H1 (cell line): ENCODE data around the gene TMPRSS2. TPM values are rescaled to one million over a fixed set of nuclear protein-coding genes. Genes with fewer than 3 reads are reported as not detected.

Experiments
- CTCF ChIA-PET: fragments of 300-600 bp; sonication (Branson Sonifier 250); formaldehyde crosslinking; loops from one replicate; lab custom pipeline; 2021; ENCODE audit not compliant: partially characterized antibody; lab: Charles Lee
- POLR2A ChIA-PET: fragments of 300-600 bp; sonication (Branson Sonifier 250); formaldehyde crosslinking; loops from one replicate; lab custom pipeline; 2021; ENCODE audit warnings: inconsistent platforms; ENCODE audit not compliant: partially characterized antibody; lab: Charles Lee
- DNase-seq, 2 experiments: peaks; one replicate each; pipeline versions ENCODE4 v3.0.0 to v3.0.0-alpha.2; 2010 to 2022; ENCODE audit warnings: low spot score in 2 of 2, low read depth in 1 of 2, mixed read lengths in 1 of 2
- FAIRE-seq: peaks from 2 replicates; lab custom pipeline; 2011; peaks lifted over from hg19 to GRCh38; lab: Jason Lieb, UNC
- H2AFZ ChIP-seq: 2 replicates; pipeline ENCODE4 v1.8.1; 2012; ENCODE audit warnings: low read length, inconsistent platforms
- H2AK5ac ChIP-seq: 2 replicates; pipeline ENCODE4 v1.6.1; 2013; ENCODE audit warnings: low read depth, low read length
- H2BK120ac ChIP-seq: replicated peaks from 2 replicates; pipeline ENCODE3; 2013; ENCODE audit warnings: low read depth, low read length, inconsistent platforms
- H2BK12ac ChIP-seq: 2 replicates; pipeline ENCODE4 v1.6.1; 2013; ENCODE audit warnings: low read depth, low read length
- H2BK15ac ChIP-seq: 2 replicates; pipeline ENCODE4 v1.6.1; 2013; ENCODE audit warnings: low read length
- H2BK20ac ChIP-seq: 2 replicates; pipeline ENCODE4 v1.6.1; 2013; ENCODE audit warnings: low read length
- H2BK5ac ChIP-seq: 2 replicates; pipeline ENCODE4 v1.6.1; 2013; ENCODE audit warnings: low read depth, low read length
- H3K14ac ChIP-seq: 2 replicates; pipeline ENCODE4 v1.6.1; 2013; ENCODE audit warnings: inconsistent platforms; ENCODE audit not compliant: insufficient read length
- H3K18ac ChIP-seq: 2 replicates; pipeline ENCODE4 v1.6.1; 2013; ENCODE audit warnings: low read length; ENCODE audit errors: extremely low read depth
- H3K23ac ChIP-seq: 2 replicates; pipeline ENCODE4 v1.6.1; 2013; ENCODE audit warnings: inconsistent platforms; ENCODE audit not compliant: insufficient read length
- H3K23me2 ChIP-seq: 2 replicates; pipeline ENCODE4 v1.6.1; 2013; ENCODE audit warnings: low read depth, low read length
- H3K27ac ChIP-seq: 2 replicates; pipeline ENCODE4 v1.6.1; 2011; ENCODE audit warnings: low read depth, low read length, inconsistent platforms
- H3K27me3 ChIP-seq, 4 experiments: replicated peaks in 1 of 4; 1 replicate in 1 of 4; 2 replicates in 3 of 4; pipeline versions ENCODE4 v1.6.1 to v1.8.1; 2011 to 2013; ENCODE audit warnings: low read length in 3 of 4, mild to moderate bottlenecking in 3 of 4, inconsistent platforms in 2 of 4, mixed read lengths in 2 of 4, moderate library complexity in 1 of 4; ENCODE audit not compliant: control insufficient read depth in 3 of 4, insufficient read depth in 3 of 4; ENCODE audit errors: extremely low read depth in 1 of 4
- H3K36me3 ChIP-seq, 4 experiments: 2 replicates each; pipeline versions ENCODE4 v1.6.1 to v1.8.1; 2011 to 2013; ENCODE audit warnings: mild to moderate bottlenecking in 4 of 4, low read length in 3 of 4, moderate library complexity in 2 of 4, control low read depth in 1 of 4, inconsistent platforms in 1 of 4; ENCODE audit not compliant: insufficient read depth in 4 of 4, control insufficient read depth in 2 of 4
- H3K4ac ChIP-seq: replicated peaks from 2 replicates; pipeline ENCODE3; 2013; ENCODE audit warnings: low read length, low read depth, mixed read lengths, inconsistent platforms; ENCODE audit not compliant: insufficient read length
- H3K4me1 ChIP-seq, 4 experiments: replicated peaks in 1 of 4; 1 replicate in 1 of 4; 2 replicates in 3 of 4; pipeline versions ENCODE4 v1.6.1 to v1.8.1; 2011 to 2013; ENCODE audit warnings: low read length in 3 of 4, inconsistent platforms in 2 of 4, mixed read lengths in 1 of 4; ENCODE audit not compliant: insufficient read depth in 4 of 4, control insufficient read depth in 3 of 4
- H3K4me2 ChIP-seq, 2 experiments: 2 replicates each; pipeline versions ENCODE4 v1.6.1 to v1.8.1; 2011 to 2013; ENCODE audit warnings: low read depth in 2 of 2, low read length in 2 of 2, control low read depth in 1 of 2, inconsistent platforms in 1 of 2, mild to moderate bottlenecking in 1 of 2; ENCODE audit not compliant: insufficient read depth in 1 of 2
- H3K4me3 ChIP-seq, 4 experiments: fragments of 200-600, 300-600 bp in 1 of 4; sonication (generic), shearing (Covaris generic), sonication (Bioruptor Twin) in 1 of 4; 2 replicates each; pipeline versions ENCODE4 v1.5.1 to v1.8.1; 2011 to 2016; ENCODE audit warnings: low read length in 4 of 4, low read depth in 3 of 4, control low read depth in 2 of 4, inconsistent platforms in 2 of 4, mild to moderate bottlenecking in 2 of 4, mixed read lengths in 1 of 4, moderate library complexity in 1 of 4; ENCODE audit not compliant: insufficient read depth in 2 of 4; ENCODE audit errors: extremely low read depth in 1 of 4
- H3K56ac ChIP-seq: replicated peaks from 2 replicates; pipeline ENCODE3; 2013; ENCODE audit warnings: low read depth, mild to moderate bottlenecking, mixed read lengths, low read length, inconsistent platforms; ENCODE audit not compliant: insufficient read length
- H3K79me1 ChIP-seq: 2 replicates; pipeline ENCODE4 v1.6.1; 2013; ENCODE audit warnings: low read depth, low read length, control low read depth
- H3K79me2 ChIP-seq, 2 experiments: 2 replicates each; pipeline versions ENCODE4 v1.6.1 to v1.8.1; 2012 to 2013; ENCODE audit warnings: low read length in 2 of 2, mild to moderate bottlenecking in 2 of 2, inconsistent platforms in 1 of 2; ENCODE audit not compliant: insufficient read depth in 2 of 2, control insufficient read depth in 1 of 2
- H3K9ac ChIP-seq, 4 experiments: replicated peaks in 1 of 4; 1 replicate in 1 of 4; 2 replicates in 3 of 4; pipeline versions ENCODE4 v1.6.1 to v1.8.1; 2011 to 2013; ENCODE audit warnings: low read depth in 3 of 4, low read length in 3 of 4, control low read depth in 2 of 4, mild to moderate bottlenecking in 2 of 4, moderate library complexity in 2 of 4, inconsistent platforms in 1 of 4; ENCODE audit errors: extremely low read depth in 1 of 4
- H3K9me3 ChIP-seq, 2 experiments: 2 replicates each; pipeline versions ENCODE4 v1.6.1 to v1.8.1; 2012 to 2013; ENCODE audit warnings: mild to moderate bottlenecking in 2 of 2, moderate library complexity in 2 of 2, control low read depth in 1 of 2, inconsistent platforms in 1 of 2, low read depth in 1 of 2, low read length in 1 of 2, mixed read lengths in 1 of 2; ENCODE audit not compliant: insufficient read depth in 2 of 2
- H4K20me1 ChIP-seq, 2 experiments: replicated peaks in 1 of 2; 2 replicates each; pipeline versions ENCODE3 to v1.8.1; 2011 to 2013; ENCODE audit warnings: inconsistent platforms in 2 of 2, low read length in 2 of 2, mild to moderate bottlenecking in 1 of 2; ENCODE audit not compliant: insufficient read depth in 2 of 2, control insufficient read depth in 1 of 2
- H4K5ac ChIP-seq: 2 replicates; pipeline ENCODE4 v1.6.1; 2013; ENCODE audit warnings: low read length, low read depth, mixed read lengths, inconsistent platforms; ENCODE audit not compliant: insufficient read length
- H4K8ac ChIP-seq: 2 replicates; pipeline ENCODE4 v1.8.0; 2013; ENCODE audit warnings: mild to moderate bottlenecking, moderate library complexity, low read length, inconsistent platforms; ENCODE audit not compliant: insufficient read depth; ENCODE audit errors: extremely low read depth
- H4K91ac ChIP-seq: replicated peaks from 2 replicates; pipeline ENCODE3; 2013; ENCODE audit warnings: low read length, mixed read lengths, inconsistent platforms; ENCODE audit not compliant: insufficient read length
- BACH1 ChIP-seq: IDR thresholded peaks from 2 replicates; pipeline ENCODE4 v1.6.1; 2012; ENCODE audit warnings: low read length, improper control_type of control experiment
- CHD2 ChIP-seq: IDR thresholded peaks from 2 replicates; pipeline ENCODE4 v1.6.1; 2012; ENCODE audit warnings: low read length, improper control_type of control experiment
- NRF1 ChIP-seq: IDR thresholded peaks from 2 replicates; pipeline ENCODE4 v1.6.1; 2011; ENCODE audit warnings: mild to moderate bottlenecking, low read depth, low read length, improper control_type of control experiment
- POU5F1 ChIP-seq: IDR thresholded peaks from 2 replicates; pipeline ENCODE4 v1.6.1; 2011; ENCODE audit warnings: low read depth, mild to moderate bottlenecking, low read length, moderate library complexity
- RBBP5 ChIP-seq: IDR thresholded peaks from 2 replicates; pipeline ENCODE4 v1.7.1; 2012; ENCODE audit warnings: low read depth, mild to moderate bottlenecking, inconsistent platforms, low read length, moderate library complexity, borderline replicate concordance
- RFX5 ChIP-seq: IDR thresholded peaks from 2 replicates; pipeline ENCODE4 v1.6.1; 2011; ENCODE audit warnings: low read depth, low read length, improper control_type of control experiment, borderline replicate concordance
- SP1 ChIP-seq: IDR thresholded peaks from 2 replicates; pipeline ENCODE4 v1.6.1; 2011; ENCODE audit warnings: low read depth, low read length
- SUZ12 ChIP-seq: fragments of 200-600 bp; sonication (generic); IDR thresholded peaks from 2 replicates; pipeline ENCODE4 v1.6.1; 2012; ENCODE audit warnings: mild to moderate bottlenecking, inconsistent platforms, low read length, moderate library complexity, mixed read lengths
- TCF12 ChIP-seq: IDR thresholded peaks from 2 replicates; pipeline ENCODE4 v1.6.1; 2011; ENCODE audit warnings: low read depth, mild to moderate bottlenecking, low read length
- TEAD4 ChIP-seq: IDR thresholded peaks from 2 replicates; pipeline ENCODE4 v1.6.1; 2012; ENCODE audit warnings: low read depth, low read length, inconsistent platforms, mixed read lengths
- USF2 ChIP-seq: IDR thresholded peaks from 2 replicates; pipeline ENCODE4 v1.6.1; 2011; ENCODE audit warnings: low read length, improper control_type of control experiment
- WGBS, 2 experiments: shearing (Covaris generic) in 1 of 2; methylation state at CpG; one replicate each; pipeline versions ENCODE4 v1.1.6 to v1.1.7; 2013 to 2015; ENCODE audit warnings: low lambda C conversion rate in 2 of 2, mixed read lengths in 2 of 2, inconsistent platforms in 1 of 2, low coverage in 1 of 2, missing lambda C conversion rate in 1 of 2; ENCODE audit not compliant: insufficient replicate concordance in 2 of 2, insufficient coverage in 1 of 2, insufficient read length in 1 of 2; ENCODE audit errors: extremely low coverage in 1 of 2, missing lambda C conversion rate in 1 of 2; 5-methylcytosine and 5-hydroxymethylcytosine counted together
- polyA plus RNA-seq, 7 experiments: library from polyadenylated mRNA; depleted of rRNA in 3 of 7; stranded (reverse) in 5 of 7; unstranded in 2 of 7; fragments of >200 nt in 5 of 7; fragments of 200-250 nt in 2 of 7; gene quantifications; 1 replicate in 5 of 7; 2 replicates in 1 of 7; 4 replicates in 1 of 7; pipeline versions ENCODE4 v1.2.1 to v1.2.3, GENCODE V29; 2011 to 2013; ENCODE audit warnings: missing spikeins in 2 of 7, mixed read lengths in 2 of 7
- total RNA-seq: library from RNA; stranded (reverse); fragmentation: NEBNext Ultra II Directional; extraction: Animal tissue kit (Norgen Biotek cat#: 25700); gene quantifications from 2 replicates; pipeline ENCODE4 v1.2.1, GENCODE V29; 2021

TMPRSS2 gene
- total and polyA plus RNA-seq, 2 of the 8 experiments (the other 6 are each of a cell fraction or from before 2014, with no cell fraction given) = 9.2 to 11.0 TPM

GRCh38 chr21:41439248-41439647 lies 68.7 kb downstream of the TMPRSS2 start:
- CTCF ChIA-PET = interaction anchor here (1.2 to 1.4 kb wide), 2 partner anchors 19 to 155 kb away, joined by 3 read pairs; no protein-coding TSS in a partner anchor
- no peak for TF ChIP-seq RFX5
- no peak for TF ChIP-seq NRF1
- TF ChIP-seq BACH1 = no peak
- no peak for TF ChIP-seq TCF12
- no peak for TF ChIP-seq USF2
- TF ChIP-seq SUZ12 = no peak
- no peak for TF ChIP-seq POU5F1
- no peak for TF ChIP-seq RBBP5
- no peak for TF ChIP-seq CHD2
- TF ChIP-seq TEAD4 = no peak
- no peak for TF ChIP-seq SP1

More at GRCh38 chr21:41439248-41439647, 68.7 kb downstream of the TMPRSS2 start:
- no peak overlapping the region for H2BK12ac ChIP-seq
- no peaks in the 10 kb centered on the region for H3K36me3 ChIP-seq
- H3K18ac ChIP-seq = no peak overlapping the region
- FAIRE-seq (no peak), DNase-seq (no peak)
- no peak overlapping the region for H4K8ac ChIP-seq
- no peaks in the 10 kb centered on the region for H4K20me1 ChIP-seq
- no peak overlapping the region for H2BK15ac ChIP-seq
- H2BK5ac ChIP-seq = no peak overlapping the region
- H3K27me3 ChIP-seq = no peaks in the 10 kb centered on the region
- H3K4me1 ChIP-seq = no peaks in the 10 kb centered on the region; a peak in 1 of 7 replicates
- no peak overlapping the region for H3K27ac ChIP-seq
- H3K79me2 ChIP-seq = no peaks in the 10 kb centered on the region
- H2BK120ac ChIP-seq = no peak overlapping the region
- H3K4me2 ChIP-seq = no peak overlapping the region
- H3K23ac ChIP-seq = no peak overlapping the region
- H4K91ac ChIP-seq = no peak overlapping the region
- no peak overlapping the region for H3K56ac ChIP-seq
- H3K9me3 ChIP-seq = peaks cover 0 to 2% of the 10 kb centered on the region in 2 experiments; a peak in 1 of 4 replicates
- H4K5ac ChIP-seq = no peak overlapping the region
- H2BK20ac ChIP-seq = no peak overlapping the region
- H3K23me2 ChIP-seq = no peaks in the 10 kb centered on the region
- no peak overlapping the region for H3K14ac ChIP-seq
- H3K4ac ChIP-seq = no peak overlapping the region
- POLR2A ChIA-PET = interaction anchor here (0.7 to 1.6 kb wide), 2 partner anchors 20 to 27 kb away, joined by 3 to 4 read pairs; no protein-coding TSS in a partner anchor
- WGBS, 2 experiments = 68% methylated on average over 4 of the region's 4 CpGs; no CpG with 5 or more reads in 1 of the 2 experiments
- no peaks in the 10 kb centered on the region for H3K79me1 ChIP-seq
- H2AK5ac ChIP-seq = no peak overlapping the region
- no peak overlapping the region for H3K9ac ChIP-seq
- no peak overlapping the region for H3K4me3 ChIP-seq
- no peak overlapping the region for H2AFZ ChIP-seq
